ENCODE data around the gene PSAPL1.

PSAPL1 gene

DNA sequence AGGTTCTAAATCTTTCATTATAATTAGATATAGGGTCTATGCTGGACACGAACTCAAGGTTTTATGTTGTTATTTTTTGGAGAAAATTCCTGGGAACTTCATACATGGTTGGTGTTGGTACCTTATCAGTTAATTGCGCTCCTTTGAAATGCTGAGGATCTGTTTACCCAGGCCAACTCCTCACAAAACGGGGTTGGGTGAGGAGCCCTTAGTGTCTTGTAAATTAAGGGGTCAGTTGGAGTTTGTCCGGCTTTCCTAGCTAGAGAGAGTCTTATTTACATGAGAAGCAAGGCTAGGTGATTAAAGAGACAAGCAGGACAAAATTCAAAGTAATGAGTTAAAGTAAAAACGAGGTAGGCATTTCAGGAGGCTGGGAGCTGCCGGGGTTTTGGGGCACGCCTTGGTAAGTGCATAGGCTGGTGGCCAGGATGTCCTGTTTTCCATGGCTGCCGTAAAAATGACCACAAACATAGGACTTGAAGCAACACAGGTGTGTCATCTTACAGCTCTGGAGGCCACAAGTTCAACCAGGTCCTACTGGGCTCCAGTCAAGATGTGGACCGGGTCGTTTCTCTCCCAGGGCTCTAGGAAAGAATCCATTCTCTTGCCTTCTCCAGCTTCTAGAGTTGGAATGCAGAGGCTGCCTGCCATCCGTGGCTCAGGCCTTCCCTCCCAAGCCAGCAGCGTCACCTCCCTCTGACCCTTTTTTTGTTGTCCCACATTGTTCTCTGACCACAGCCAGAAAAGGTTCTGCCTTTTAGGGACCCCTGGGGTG lies 19.8 kb downstream of the PSAPL1 start:
- no peaks in the 10 kb centered on the region for H3K4me1 ChIP-seq (ENCODE audit: control insufficient read depth, insufficient read depth, low read length, poor library complexity, severe bottlenecking)
- no peaks in the 10 kb centered on the region for H3K27me3 ChIP-seq (replicated peaks; ENCODE audit: control insufficient read depth, insufficient read depth, low read length, poor library complexity, severe bottlenecking)
- no peak overlapping the region for H3K27ac ChIP-seq (ENCODE audit: insufficient read depth, low read length, poor library complexity, severe bottlenecking)
- no peaks in the 10 kb centered on the region for H3K9me3 ChIP-seq (ENCODE audit: control insufficient read depth, low read length)
- no peak overlapping the region for H3K4me3 ChIP-seq (ENCODE audit: insufficient read depth, low read depth, low read length, poor library complexity, severe bottlenecking)
- DNase-seq, result no peak
- H3K36me3 ChIP-seq (ENCODE audit: control insufficient read depth, insufficient read depth, low read length), result no peaks in the 10 kb centered on the region

- Histone ChIP-seq H3K27me3 (replicated peaks; ENCODE audit: control insufficient read depth, insufficient read depth, low read length, poor library complexity, severe bottlenecking) (no peaks in the 10 kb centered on the region), H3K9me3 (ENCODE audit: control insufficient read depth, low read length) (no peaks in the 10 kb centered on the region), H3K27ac (ENCODE audit: insufficient read depth, low read length, poor library complexity, severe bottlenecking) (no peak overlapping the region), H3K36me3 (ENCODE audit: control insufficient read depth, insufficient read depth, low read length) (no peaks in the 10 kb centered on the region), H3K4me3 (ENCODE audit: insufficient read depth, low read depth, low read length, poor library complexity, severe bottlenecking) (no peak overlapping the region), H3K4me1 (ENCODE audit: control insufficient read depth, insufficient read depth, low read length, poor library complexity, severe bottlenecking) (no peaks in the 10 kb centered on the region)
- no peak for DNase-seq
Observed at GRCh38 chr4:7414046-7414445, 20.7 kb downstream of the PSAPL1 start.

GRCh38 chr4:7412554-7412912 lies 22.2 kb downstream of the PSAPL1 start:
- no peak overlapping the region for H3K4me3 ChIP-seq (ENCODE audit: insufficient read depth, low read depth, low read length, poor library complexity, severe bottlenecking)
- H3K27me3 ChIP-seq (replicated peaks; ENCODE audit: control insufficient read depth, insufficient read depth, low read length, poor library complexity, severe bottlenecking), result no peaks in the 10 kb centered on the region
- no peak overlapping the region for H3K27ac ChIP-seq (ENCODE audit: insufficient read depth, low read length, poor library complexity, severe bottlenecking)
- no peaks in the 10 kb centered on the region for H3K9me3 ChIP-seq (ENCODE audit: control insufficient read depth, low read length)
- DNase-seq, result no peak
- H3K36me3 ChIP-seq (ENCODE audit: control insufficient read depth, insufficient read depth, low read length), result no peaks in the 10 kb centered on the region
- no peaks in the 10 kb centered on the region for H3K4me1 ChIP-seq (ENCODE audit: control insufficient read depth, insufficient read depth, low read length, poor library complexity, severe bottlenecking)

- Histone ChIP-seq H3K36me3 (ENCODE audit: control insufficient read depth, insufficient read depth, low read length) (no peaks in the 10 kb centered on the region), H3K4me3 (ENCODE audit: insufficient read depth, low read depth, low read length, poor library complexity, severe bottlenecking) (no peak overlapping the region), H3K27ac (ENCODE audit: insufficient read depth, low read length, poor library complexity, severe bottlenecking) (no peak overlapping the region), H3K4me1 (ENCODE audit: control insufficient read depth, insufficient read depth, low read length, poor library complexity, severe bottlenecking) (no peaks in the 10 kb centered on the region), H3K9me3 (ENCODE audit: control insufficient read depth, low read length) (no peaks in the 10 kb centered on the region), H3K27me3 (replicated peaks; ENCODE audit: control insufficient read depth, insufficient read depth, low read length, poor library complexity, severe bottlenecking) (no peaks in the 10 kb centered on the region)
- no peak for DNase-seq
Observed at GRCh38 chr4:7411896-7412553, 22.7 kb downstream of the PSAPL1 start.

- no peaks in the 10 kb centered on the region for H3K36me3 ChIP-seq (ENCODE audit: control insufficient read depth, insufficient read depth, low read length)
- no peak overlapping the region for H3K27ac ChIP-seq (ENCODE audit: insufficient read depth, low read length, poor library complexity, severe bottlenecking)
- no peaks in the 10 kb centered on the region for H3K9me3 ChIP-seq (ENCODE audit: control insufficient read depth, low read length)
- DNase-seq, result no peak
- no peaks in the 10 kb centered on the region for H3K4me1 ChIP-seq (ENCODE audit: control insufficient read depth, insufficient read depth, low read length, poor library complexity, severe bottlenecking)
- H3K4me3 ChIP-seq (ENCODE audit: insufficient read depth, low read depth, low read length, poor library complexity, severe bottlenecking), result no peak overlapping the region
- no peaks in the 10 kb centered on the region for H3K27me3 ChIP-seq (replicated peaks; ENCODE audit: control insufficient read depth, insufficient read depth, low read length, poor library complexity, severe bottlenecking)
Observed at GRCh38 chr4:7411491-7411890, 23.2 kb downstream of the PSAPL1 start.

DNA sequence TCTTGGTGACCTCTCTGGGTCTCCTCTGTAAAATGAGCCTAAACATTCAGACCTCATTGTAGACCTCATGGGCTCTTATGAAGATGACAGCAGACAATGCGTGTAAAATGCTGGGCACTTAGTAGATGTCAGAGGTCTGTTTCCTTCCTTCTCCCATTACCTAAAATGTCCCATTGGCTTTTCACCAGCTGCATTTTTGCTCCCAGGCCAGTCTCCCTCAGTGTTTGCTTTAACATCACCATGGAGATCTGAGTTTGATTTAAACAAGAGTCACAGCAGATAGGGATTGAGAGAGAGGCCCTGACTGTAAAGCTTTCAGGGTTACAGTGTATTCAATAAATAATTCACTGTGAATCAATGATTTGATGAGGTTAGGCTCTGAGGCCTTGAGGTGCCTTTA lies 24.3 kb downstream of the PSAPL1 start:
- H3K36me3 ChIP-seq (ENCODE audit: control insufficient read depth, insufficient read depth, low read length), result no peaks in the 10 kb centered on the region
- no peak overlapping the region for H3K4me3 ChIP-seq (ENCODE audit: insufficient read depth, low read depth, low read length, poor library complexity, severe bottlenecking)
- H3K27me3 ChIP-seq (replicated peaks; ENCODE audit: control insufficient read depth, insufficient read depth, low read length, poor library complexity, severe bottlenecking), result no peaks in the 10 kb centered on the region
- no peak overlapping the region for H3K27ac ChIP-seq (ENCODE audit: insufficient read depth, low read length, poor library complexity, severe bottlenecking)
- H3K4me1 ChIP-seq (ENCODE audit: control insufficient read depth, insufficient read depth, low read length, poor library complexity, severe bottlenecking), result no peaks in the 10 kb centered on the region
- H3K9me3 ChIP-seq (ENCODE audit: control insufficient read depth, low read length), result no peaks in the 10 kb centered on the region
- DNase-seq, result no peak

DNA sequence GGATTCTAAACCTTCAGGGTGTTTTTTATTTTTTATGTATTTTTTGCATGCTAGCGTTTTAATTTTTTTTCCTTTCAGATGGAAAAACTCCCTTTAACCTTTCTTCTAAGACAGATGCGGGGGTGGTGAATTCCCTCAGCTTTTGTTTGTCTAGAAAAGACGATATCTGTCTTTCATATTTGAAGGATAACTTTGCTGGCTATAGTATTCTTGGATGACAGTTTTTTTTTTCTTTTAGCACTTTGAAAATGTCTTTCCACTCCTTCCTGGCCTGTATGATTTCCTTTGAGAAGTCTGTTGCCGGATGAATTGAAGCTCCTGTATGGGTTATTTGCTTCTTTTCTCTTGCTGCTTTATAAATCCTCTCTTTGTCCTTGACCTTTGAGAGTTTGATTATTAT lies 26.6 kb downstream of the PSAPL1 start:
- H3K27ac ChIP-seq (ENCODE audit: insufficient read depth, low read length, poor library complexity, severe bottlenecking), result no peak overlapping the region

DNA sequence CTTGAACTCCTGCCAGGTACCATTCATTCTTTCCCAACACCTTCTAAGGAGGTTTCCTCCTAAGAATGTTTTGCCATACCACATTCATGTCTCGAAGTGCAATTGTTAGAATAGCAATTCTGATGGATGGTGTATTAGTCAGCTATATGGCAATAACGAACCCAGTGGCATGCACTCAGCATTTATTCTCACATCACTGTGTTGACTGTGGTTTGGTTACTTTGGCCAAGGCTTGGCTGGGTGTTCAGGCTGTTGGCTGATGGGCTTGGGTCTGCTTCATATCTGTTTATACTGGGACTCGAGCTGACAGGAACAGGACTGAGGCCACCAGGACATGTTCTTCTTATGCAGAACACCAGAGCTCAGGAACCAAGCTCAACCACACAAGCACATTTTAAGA lies 31.7 kb downstream of the PSAPL1 start:
- no peaks in the 10 kb centered on the region for H3K27me3 ChIP-seq (replicated peaks; ENCODE audit: control insufficient read depth, insufficient read depth, low read length, poor library complexity, severe bottlenecking)
- H3K27ac ChIP-seq (ENCODE audit: insufficient read depth, low read length, poor library complexity, severe bottlenecking), result no peak overlapping the region
- no peaks in the 10 kb centered on the region for H3K36me3 ChIP-seq (ENCODE audit: control insufficient read depth, insufficient read depth, low read length)
- no peaks in the 10 kb centered on the region for H3K4me1 ChIP-seq (ENCODE audit: control insufficient read depth, insufficient read depth, low read length, poor library complexity, severe bottlenecking)
- no peak overlapping the region for H3K4me3 ChIP-seq (ENCODE audit: insufficient read depth, low read depth, low read length, poor library complexity, severe bottlenecking)
- DNase-seq, result no peak
- no peaks in the 10 kb centered on the region for H3K9me3 ChIP-seq (ENCODE audit: control insufficient read depth, low read length)

More for the DNA sequence above, 26.6 kb downstream of the PSAPL1 start:
- no peaks in the 10 kb centered on the region for H3K36me3 ChIP-seq (ENCODE audit: control insufficient read depth, insufficient read depth, low read length)
- H3K4me3 ChIP-seq (ENCODE audit: insufficient read depth, low read depth, low read length, poor library complexity, severe bottlenecking), result no peak overlapping the region
- H3K4me1 ChIP-seq (ENCODE audit: control insufficient read depth, insufficient read depth, low read length, poor library complexity, severe bottlenecking), result no peaks in the 10 kb centered on the region
- H3K27me3 ChIP-seq (replicated peaks; ENCODE audit: control insufficient read depth, insufficient read depth, low read length, poor library complexity, severe bottlenecking), result no peaks in the 10 kb centered on the region
- no peak for DNase-seq
- no peaks in the 10 kb centered on the region for H3K9me3 ChIP-seq (ENCODE audit: control insufficient read depth, low read length)

DNA sequence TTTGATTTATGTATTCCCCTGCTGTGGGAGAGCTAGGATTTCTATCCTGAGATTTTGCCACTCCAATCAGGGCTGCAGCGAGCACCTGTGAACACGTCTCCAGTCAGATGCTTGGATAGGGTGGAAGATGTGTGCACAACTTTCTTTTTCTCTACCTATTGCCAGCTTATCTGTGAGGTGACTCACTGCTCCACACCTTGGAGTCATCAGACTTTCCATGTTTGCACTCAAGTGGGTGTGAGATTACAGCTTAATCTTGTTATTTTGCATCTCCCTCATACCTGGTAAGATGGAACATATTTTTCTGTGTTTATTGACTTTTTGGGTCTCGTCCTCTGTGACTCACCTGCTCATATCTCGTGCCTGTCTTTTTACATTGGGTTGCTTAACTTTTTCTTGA lies 32.2 kb downstream of the PSAPL1 start:
- H3K27ac ChIP-seq (ENCODE audit: insufficient read depth, low read length, poor library complexity, severe bottlenecking), result no peak overlapping the region
- no peaks in the 10 kb centered on the region for H3K9me3 ChIP-seq (ENCODE audit: control insufficient read depth, low read length)
- DNase-seq, result no peak
- no peaks in the 10 kb centered on the region for H3K36me3 ChIP-seq (ENCODE audit: control insufficient read depth, insufficient read depth, low read length)
- no peaks in the 10 kb centered on the region for H3K4me1 ChIP-seq (ENCODE audit: control insufficient read depth, insufficient read depth, low read length, poor library complexity, severe bottlenecking)
- H3K27me3 ChIP-seq (replicated peaks; ENCODE audit: control insufficient read depth, insufficient read depth, low read length, poor library complexity, severe bottlenecking), result no peaks in the 10 kb centered on the region
- H3K4me3 ChIP-seq (ENCODE audit: insufficient read depth, low read depth, low read length, poor library complexity, severe bottlenecking), result no peak overlapping the region

GRCh38 chr4:7400671-7401298 lies 33.9 kb downstream of the PSAPL1 start:
- Histone ChIP-seq H3K36me3 (ENCODE audit: control insufficient read depth, insufficient read depth, low read length) (no peaks in the 10 kb centered on the region), H3K4me1 (ENCODE audit: control insufficient read depth, insufficient read depth, low read length, poor library complexity, severe bottlenecking) (no peaks in the 10 kb centered on the region), H3K4me3 (ENCODE audit: insufficient read depth, low read depth, low read length, poor library complexity, severe bottlenecking) (no peak overlapping the region), H3K27me3 (replicated peaks; ENCODE audit: control insufficient read depth, insufficient read depth, low read length, poor library complexity, severe bottlenecking) (no peaks in the 10 kb centered on the region), H3K27ac (ENCODE audit: insufficient read depth, low read length, poor library complexity, severe bottlenecking) (no peak overlapping the region), H3K9me3 (ENCODE audit: control insufficient read depth, low read length) (no peaks in the 10 kb centered on the region)
- DNase-seq, result no peak
